NCI-H2227 treated with DMSO at 0.1 percent for 48 hours (cell line): ENCODE measurements around the gene HIC1.

Source experiments
- DNase-seq: peaks from one replicate; lab custom pipeline; 2025; lab: John Stamatoyannopoulos, UW

Gene HIC1

DNA sequence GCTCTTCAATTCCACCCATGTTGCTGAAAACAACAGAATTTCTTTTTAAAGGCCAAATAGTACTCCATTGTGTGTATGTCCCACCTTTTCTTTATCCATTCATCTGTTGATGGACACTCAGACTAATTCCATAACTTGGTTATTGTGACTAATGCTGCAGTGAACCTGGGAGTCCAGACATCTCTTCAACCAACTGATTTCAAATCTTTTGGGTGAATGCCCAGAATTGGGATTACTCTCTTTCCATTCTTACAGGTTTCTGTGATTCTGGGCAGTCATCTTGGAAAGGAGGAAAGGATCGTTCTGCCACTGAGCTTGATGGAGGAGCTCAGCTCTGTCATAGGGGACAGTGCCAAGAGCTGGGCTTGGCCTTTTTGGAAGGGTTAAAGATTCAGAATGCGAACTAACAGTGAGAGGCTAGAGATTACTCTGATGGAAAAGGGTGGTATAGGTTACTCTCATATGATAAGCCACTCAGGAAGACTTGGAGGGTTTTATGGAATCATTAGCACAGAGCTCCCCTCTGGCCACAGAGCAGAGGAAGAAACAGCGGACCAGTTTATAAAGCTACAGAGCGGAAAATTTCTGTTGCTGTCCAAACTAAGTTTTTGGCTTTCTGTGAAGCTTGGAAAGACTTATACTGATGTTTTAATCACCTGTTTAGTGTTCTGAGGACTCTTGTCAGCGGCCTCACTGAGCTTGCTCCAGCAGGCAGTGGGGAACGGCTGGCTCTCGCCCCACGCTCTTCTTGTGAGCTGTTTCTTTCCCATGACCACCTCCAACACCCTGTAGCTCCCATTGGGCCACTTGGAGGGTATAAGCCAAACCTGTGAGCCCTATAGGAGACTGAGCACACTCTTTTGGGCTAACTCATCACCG, 48.3 kb downstream of the HIC1 start:
- DNase-seq = no peak

DNA sequence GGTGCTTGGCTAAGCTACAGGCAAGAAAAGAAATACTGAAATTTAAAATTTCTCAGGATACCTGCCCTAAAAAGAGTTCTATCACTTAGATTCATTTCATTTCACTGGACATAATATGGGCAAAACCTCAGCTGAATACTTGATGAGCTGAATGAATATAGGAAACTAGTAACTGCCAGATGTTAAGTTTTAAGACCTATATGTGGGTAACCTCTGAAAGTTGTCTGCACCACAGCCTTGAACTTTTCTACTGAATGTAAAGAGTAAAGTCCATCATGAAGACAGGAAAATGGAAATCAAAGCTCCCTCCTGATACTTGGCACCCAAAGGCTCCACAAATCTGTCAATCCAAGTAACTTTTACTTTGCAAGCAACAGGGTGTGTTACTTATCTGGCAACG, 50.8 kb downstream of the HIC1 start:
- no peak for DNase-seq

DNA sequence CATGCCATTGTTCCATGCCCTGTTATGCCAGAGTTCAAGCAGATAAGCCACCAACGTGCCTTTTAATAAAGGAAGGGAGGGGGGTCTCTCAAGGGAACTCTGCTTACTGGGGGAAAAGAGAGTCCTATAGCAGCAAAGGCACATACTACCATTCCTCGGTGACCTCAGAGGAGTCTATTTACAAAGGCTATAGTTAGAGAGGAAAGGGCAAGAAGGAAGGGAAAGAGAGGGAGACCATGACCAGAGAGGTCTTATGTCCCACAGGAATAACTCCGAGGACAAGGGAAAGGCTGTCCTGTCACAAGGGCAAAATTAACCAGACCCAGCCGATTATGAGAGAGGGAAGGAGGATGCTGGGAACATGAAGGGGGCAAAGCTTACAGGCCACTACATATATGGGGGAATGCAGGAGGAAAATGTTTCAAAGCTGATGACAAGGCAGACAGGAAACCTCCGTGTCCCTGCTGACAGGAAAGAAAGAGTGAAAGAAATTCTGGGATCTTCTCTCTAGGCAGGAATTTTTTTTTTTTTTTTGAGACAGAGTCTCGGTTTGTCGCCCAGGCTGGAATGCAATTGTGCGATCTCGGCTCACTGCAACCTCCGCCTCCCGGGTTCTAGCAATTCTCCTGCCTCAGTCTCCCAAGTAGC, 51.5 kb downstream of the HIC1 start:
- DNase-seq = no peak

DNA sequence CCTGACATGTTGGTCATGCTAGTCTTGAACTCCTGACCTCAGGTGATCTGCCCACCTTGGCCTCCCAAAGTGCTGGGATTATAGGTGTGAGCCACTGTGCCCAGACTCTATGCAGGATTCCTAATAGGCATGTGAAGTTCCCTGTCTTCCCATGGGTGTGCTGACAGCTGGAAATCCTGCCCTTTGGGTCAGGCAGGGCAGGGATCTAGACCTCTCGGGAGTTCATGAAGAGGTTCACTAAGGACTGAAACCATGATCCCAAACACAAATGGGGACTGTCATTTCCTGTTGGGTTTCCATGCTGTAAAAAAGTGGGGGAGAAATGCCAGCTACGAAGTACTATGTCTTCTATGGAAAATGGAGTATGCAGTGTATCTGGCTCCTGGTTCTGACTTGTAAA, 52.1 kb downstream of the HIC1 start:
- no peak for DNase-seq

DNA sequence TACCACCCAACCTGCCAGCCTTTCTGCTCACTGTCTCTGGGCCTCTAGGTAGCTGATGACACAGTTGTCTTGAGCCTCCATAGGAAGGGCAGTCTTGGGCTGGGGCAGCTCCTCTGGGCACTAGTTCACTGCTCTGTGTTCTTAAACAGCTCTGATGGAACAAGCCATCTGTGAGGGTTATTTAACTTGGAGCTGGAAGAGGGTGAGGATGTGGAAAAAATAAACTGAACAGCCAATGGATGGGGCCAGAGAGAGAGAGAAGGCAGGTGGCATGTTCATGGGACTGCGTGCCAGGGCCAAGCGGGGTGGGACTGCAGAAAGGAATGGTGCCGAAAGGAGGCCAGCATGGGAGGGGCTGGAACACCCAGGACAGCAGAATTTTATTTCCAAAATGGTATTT, 52.6 kb downstream of the HIC1 start:
- DNase-seq = no peak

DNA sequence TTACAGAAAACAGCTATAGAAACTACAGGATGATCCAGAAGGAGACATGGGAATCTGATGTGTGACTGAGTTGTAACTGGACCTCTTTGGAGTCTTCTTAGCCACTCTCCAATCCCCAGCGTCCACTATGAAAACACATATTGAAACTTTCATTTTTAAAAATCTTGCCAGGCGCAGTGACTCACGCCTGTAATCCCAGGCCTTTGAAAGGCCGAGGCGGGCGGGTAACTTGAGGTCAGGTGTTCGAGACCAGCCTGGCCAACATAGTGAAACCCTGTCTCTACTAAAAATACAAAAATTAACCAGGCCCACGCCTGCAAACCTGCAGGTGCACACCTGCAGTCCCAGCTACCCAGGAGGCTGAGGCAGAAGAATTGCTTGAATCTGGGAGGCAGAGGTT, 53.3 kb downstream of the HIC1 start:
- no peak for DNase-seq

DNA sequence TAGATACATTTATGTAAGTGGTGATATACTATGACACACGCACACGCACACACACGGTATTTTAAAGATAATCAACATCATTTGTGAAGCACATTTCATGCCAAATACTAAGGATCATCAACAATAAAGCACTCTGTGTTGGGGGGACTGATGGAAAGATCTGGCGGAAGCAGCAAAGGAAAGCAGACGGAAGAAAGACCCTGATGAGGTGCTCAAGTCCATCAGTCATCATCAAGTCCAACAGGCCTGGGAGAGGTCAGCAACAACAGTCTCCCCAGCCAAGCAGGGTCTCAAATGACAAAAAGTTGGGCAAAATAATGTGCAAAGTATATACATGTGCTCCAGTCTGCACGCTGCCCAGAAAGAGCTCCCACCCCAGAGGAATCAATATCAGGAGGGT, 55.5 kb downstream of the HIC1 start:
- no peak for DNase-seq

DNA sequence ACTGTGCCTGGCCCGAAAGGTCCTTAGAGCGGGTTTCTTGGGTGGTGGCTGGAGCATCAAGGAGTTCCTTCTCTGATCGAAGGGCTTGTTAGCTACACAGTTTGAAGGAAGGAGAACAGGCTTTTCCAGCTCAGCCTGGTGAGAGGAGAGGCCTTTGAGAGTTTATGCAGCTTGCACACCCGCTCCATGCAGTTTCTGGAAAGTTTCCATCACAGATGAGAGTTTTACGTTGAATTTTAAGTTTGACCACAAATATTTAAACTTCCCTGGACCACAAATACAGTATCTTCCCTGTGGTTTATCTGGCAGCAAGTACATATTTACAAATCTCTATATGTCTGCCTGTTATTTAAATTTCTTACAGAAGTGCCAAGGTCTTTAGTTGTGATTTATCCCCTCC, 56.8 kb downstream of the HIC1 start:
- DNase-seq = no peak
